ENCODE results near the gene ECI1.

DNA sequence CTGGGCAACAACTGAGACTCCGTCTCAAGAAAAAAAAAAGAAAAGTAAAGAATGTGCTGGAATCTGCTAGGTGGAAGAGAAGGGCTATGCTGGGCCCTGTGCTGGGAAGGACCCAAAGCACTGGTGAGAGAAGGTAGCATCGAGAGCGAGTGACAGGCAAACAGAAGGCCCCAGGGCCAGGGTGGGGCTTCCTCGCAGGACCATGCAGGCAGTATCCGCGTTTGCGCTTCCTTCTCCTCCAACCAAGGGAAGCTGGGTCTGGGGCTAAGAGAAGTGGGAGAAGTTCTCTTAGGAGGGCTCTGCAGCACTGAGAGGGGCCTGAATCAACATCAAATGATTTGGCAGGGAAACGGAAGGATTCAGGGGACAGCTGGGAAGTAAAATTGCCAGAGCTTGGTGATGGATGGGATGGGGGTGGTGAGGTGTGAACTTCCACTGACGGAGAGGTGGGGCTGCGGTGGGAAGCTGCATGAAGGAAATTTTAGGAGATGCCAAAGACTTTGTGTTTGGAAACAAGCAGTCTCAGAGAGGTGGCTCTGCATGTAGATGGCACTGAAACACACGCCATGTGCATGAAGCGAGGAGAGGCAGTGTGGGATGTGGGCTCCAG, 5.2 kb upstream of the ECI1 start:
- TF ChIP-seq TAF1 (IDR thresholded peaks at IDR 0.05; ENCODE audit: borderline replicate concordance, insufficient read depth, low read length) (no peak), REST (IDR thresholded peaks at IDR 0.05; ENCODE audit: insufficient read depth in 1 of 2, low read depth in 2 of 2, low read length in 2 of 2) (no peak), POLR2AphosphoS5 (IDR thresholded peaks at IDR 0.05; ENCODE audit: low read depth, low read length) (no peak)
